ENCODE data around the gene CCDC59.

DNA sequence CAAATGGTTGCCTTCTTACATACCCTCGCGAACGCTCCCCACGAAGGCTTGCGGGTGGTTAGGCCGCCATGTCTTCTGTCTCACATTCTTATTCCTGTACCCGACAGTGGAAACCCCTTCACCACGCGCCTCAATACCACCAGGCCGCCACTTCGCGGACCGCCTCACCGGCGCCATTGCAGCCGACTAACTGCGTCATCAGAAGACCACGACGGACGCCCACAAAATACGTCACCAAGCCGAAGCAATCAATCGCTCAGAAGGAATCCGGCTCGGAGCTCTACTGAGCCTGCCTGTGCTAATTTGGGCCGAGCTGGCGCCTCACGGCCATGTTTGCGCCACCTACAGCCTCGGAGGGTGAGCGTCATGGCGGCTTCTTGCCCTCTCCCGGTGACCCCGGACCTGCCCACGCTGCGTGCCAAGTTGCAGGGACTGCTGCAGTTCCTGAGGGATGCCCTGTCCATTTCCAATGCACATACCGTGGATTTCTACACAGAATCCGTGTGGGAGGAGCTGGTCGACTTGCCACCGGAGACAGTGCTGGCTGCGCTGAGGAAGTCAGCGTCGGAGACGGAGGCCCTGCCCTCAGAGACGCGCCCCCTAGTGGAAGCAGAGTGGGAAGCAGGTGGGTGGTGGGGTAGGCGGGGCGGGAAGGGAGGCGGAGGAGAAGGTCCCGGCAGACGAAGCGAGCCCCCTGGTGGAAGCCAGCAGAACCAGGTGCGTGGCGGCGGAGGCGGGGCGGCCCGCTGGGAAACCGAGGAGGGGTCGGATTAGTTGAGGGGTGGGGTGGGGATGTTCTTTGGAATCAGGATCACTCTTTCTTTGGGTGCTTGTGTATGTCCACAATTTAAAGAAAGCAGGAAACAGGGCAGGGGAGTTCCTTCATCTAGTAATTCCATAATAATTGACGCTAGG, at the start of gene CCDC59, which contains the start of gene METTL25:
- TF ChIP-seq, protein P1, sequence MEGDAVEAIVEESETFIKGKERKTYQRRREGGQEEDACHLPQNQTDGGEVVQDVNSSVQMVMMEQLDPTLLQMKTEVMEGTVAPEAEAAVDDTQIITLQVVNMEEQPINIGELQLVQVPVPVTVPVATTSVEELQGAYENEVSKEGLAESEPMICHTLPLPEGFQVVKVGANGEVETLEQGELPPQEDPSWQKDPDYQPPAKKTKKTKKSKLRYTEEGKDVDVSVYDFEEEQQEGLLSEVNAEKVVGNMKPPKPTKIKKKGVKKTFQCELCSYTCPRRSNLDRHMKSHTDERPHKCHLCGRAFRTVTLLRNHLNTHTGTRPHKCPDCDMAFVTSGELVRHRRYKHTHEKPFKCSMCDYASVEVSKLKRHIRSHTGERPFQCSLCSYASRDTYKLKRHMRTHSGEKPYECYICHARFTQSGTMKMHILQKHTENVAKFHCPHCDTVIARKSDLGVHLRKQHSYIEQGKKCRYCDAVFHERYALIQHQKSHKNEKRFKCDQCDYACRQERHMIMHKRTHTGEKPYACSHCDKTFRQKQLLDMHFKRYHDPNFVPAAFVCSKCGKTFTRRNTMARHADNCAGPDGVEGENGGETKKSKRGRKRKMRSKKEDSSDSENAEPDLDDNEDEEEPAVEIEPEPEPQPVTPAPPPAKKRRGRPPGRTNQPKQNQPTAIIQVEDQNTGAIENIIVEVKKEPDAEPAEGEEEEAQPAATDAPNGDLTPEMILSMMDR (IDR thresholded peaks at IDR 0.05), result peak; percentile 73 to 97 (median 94)
- peak; percentile 77 for TF ChIP-seq POLR2A (IDR thresholded peaks at IDR 0.05)
